GM23338 (cell line): ENCODE data around the gene CTXN3. TPM values are rescaled to one million over a fixed set of nuclear protein-coding genes. Genes with fewer than 3 reads are reported as not detected.

Experiments
- ATAC-seq: fragments of 200-7000 bp; cut with Tn5 transposase; 3 replicates; pipeline ENCODE4 v1.9.1; 2020
- DNase-seq: peaks from one replicate; pipeline ENCODE4 v3.0.0-alpha.2; 2015; ENCODE audit warnings: low spot score
- H2AFZ ChIP-seq: fragments of 200-600 bp; sonication (generic); 2 replicates; pipeline ENCODE4 v1.8.0; 2016; ENCODE audit warnings: antibody characterized with exemption, mild to moderate bottlenecking, moderate library complexity
- H3F3A ChIP-seq: fragments of 200-600 bp; sonication (generic); replicated peaks from 2 replicates; pipeline ENCODE4 v1.8.0; 2017; ENCODE audit warnings: antibody characterized with exemption, mixed run types, low read depth
- H3K27ac ChIP-seq: fragments of 200-600 bp; sonication (generic); 2 replicates; pipeline ENCODE4 v1.6.1; 2016; ENCODE audit warnings: low read depth
- H3K27me3 ChIP-seq: fragments of 200-600 bp; sonication (generic); 2 replicates; pipeline ENCODE4 v1.8.0; 2016; ENCODE audit warnings: mild to moderate bottlenecking, mixed run types, moderate library complexity; ENCODE audit not compliant: insufficient read depth
- H3K36me3 ChIP-seq: fragments of 200-600 bp; sonication (generic); 2 replicates; pipeline ENCODE4 v1.8.0; 2016; ENCODE audit warnings: mild to moderate bottlenecking; ENCODE audit not compliant: insufficient read depth
- H3K4me1 ChIP-seq: fragments of 200-600 bp; sonication (generic); 2 replicates; pipeline ENCODE4 v1.8.0; 2016; ENCODE audit warnings: mild to moderate bottlenecking, moderate library complexity; ENCODE audit not compliant: insufficient read depth
- H3K4me2 ChIP-seq: fragments of 200-600 bp; sonication (generic); 2 replicates; pipeline ENCODE4 v1.7.1; 2017; ENCODE audit warnings: mixed run types
- H3K4me3 ChIP-seq: fragments of 200-600 bp; sonication (generic); 2 replicates; pipeline ENCODE4 v1.6.1; 2016; ENCODE audit warnings: mixed run types
- H3K79me2 ChIP-seq: fragments of 200-600 bp; sonication (generic); replicated peaks from 2 replicates; pipeline ENCODE4 v1.8.0; 2017; ENCODE audit warnings: mild to moderate bottlenecking; ENCODE audit not compliant: insufficient read depth
- H3K9me2 ChIP-seq: fragments of 200-600 bp; sonication (generic); 2 replicates; pipeline ENCODE4 v1.8.0; 2017; ENCODE audit not compliant: insufficient read depth
- H4K20me1 ChIP-seq: fragments of 200-600 bp; sonication (generic); replicated peaks from 2 replicates; pipeline ENCODE4 v1.8.0; 2017; ENCODE audit warnings: mild to moderate bottlenecking; ENCODE audit not compliant: insufficient read depth
- H3K27ac Mint-ChIP-seq: 2 replicates; pipeline ENCODE4 v1.8.0; 2020; ENCODE audit warnings: inconsistent platforms, mild to moderate bottlenecking, moderate library complexity, mixed read lengths
- H3K27me3 Mint-ChIP-seq: 3 replicates; pipeline ENCODE4 v1.8.0; 2022; ENCODE audit warnings: low read depth, mild to moderate bottlenecking, moderate library complexity, mixed read lengths, inconsistent platforms; ENCODE audit not compliant: insufficient read depth, poor library complexity
- H3K36me3 Mint-ChIP-seq: 3 replicates; pipeline ENCODE4 v1.8.0; 2021; ENCODE audit warnings: low read depth, mild to moderate bottlenecking, inconsistent platforms, moderate library complexity, mixed read lengths
- H3K4me1 Mint-ChIP-seq: 3 replicates; pipeline ENCODE4 v1.8.0; 2020; ENCODE audit warnings: mild to moderate bottlenecking, inconsistent platforms, mixed read lengths
- H3K4me3 Mint-ChIP-seq: 3 replicates; pipeline ENCODE4 v1.8.0; 2021; ENCODE audit warnings: moderate library complexity, mild to moderate bottlenecking, inconsistent platforms, mixed read lengths
- H3K9me3 Mint-ChIP-seq: 3 replicates; pipeline ENCODE4 v1.8.0; 2020; ENCODE audit warnings: moderate library complexity, mild to moderate bottlenecking, inconsistent platforms, mixed read lengths
- CREB1 ChIP-seq: fragments of 250-450 bp; sonication (Bioruptor Pico); IDR thresholded peaks from 2 replicates; pipeline ENCODE4 v1.5.0; 2020; ENCODE audit warnings: low read depth, mild to moderate bottlenecking, moderate library complexity
- CTCF ChIP-seq, 2 experiments: fragments of 200-600 bp in 1 of 2; sonication (generic) in 1 of 2; conservative IDR thresholded peaks; 2 replicates each; pipeline versions ENCODE4 v1.5.1 to v1.6.1; 2016 to 2017; ENCODE audit warnings: antibody characterized with exemption in 2 of 2, low read depth in 2 of 2, mild to moderate bottlenecking in 2 of 2, moderate library complexity in 1 of 2
- ETS1 ChIP-seq: IDR thresholded peaks from 2 replicates; pipeline ENCODE4 v1.6.1; 2016; ENCODE audit warnings: antibody characterized with exemption
- EZH2 ChIP-seq: fragments of 200-600 bp; sonication (generic); IDR thresholded peaks from one replicate; pipeline ENCODE4 v1.8.0; 2017; ENCODE audit warnings: antibody characterized with exemption, mild to moderate bottlenecking, low read depth; ENCODE audit not compliant: unreplicated experiment
- EZH2phosphoT487 ChIP-seq: fragments of 200-600 bp; sonication (generic); IDR thresholded peaks from one replicate; pipeline ENCODE4 v1.8.1; 2018; ENCODE audit warnings: antibody characterized with exemption; ENCODE audit not compliant: unreplicated experiment
- JUNB ChIP-seq: IDR thresholded peaks from one replicate; pipeline ENCODE4 v1.6.1; 2016; ENCODE audit warnings: antibody characterized with exemption; ENCODE audit not compliant: unreplicated experiment
- NANOG ChIP-seq: IDR thresholded peaks from 2 replicates; pipeline ENCODE4 v1.6.1; 2016; ENCODE audit warnings: antibody characterized with exemption, borderline replicate concordance
- POLR2AphosphoS5 ChIP-seq: IDR thresholded peaks from 2 replicates; pipeline ENCODE4 v1.6.1; 2016; ENCODE audit warnings: antibody characterized with exemption, low read depth
- REST ChIP-seq: IDR thresholded peaks from one replicate; pipeline ENCODE4 v1.6.1; 2018; ENCODE audit warnings: antibody characterized with exemption; ENCODE audit not compliant: unreplicated experiment
- STAT1 ChIP-seq: IDR thresholded peaks from one replicate; pipeline ENCODE4 v1.6.1; 2016; ENCODE audit warnings: antibody characterized with exemption; ENCODE audit not compliant: unreplicated experiment
- ZNF114 ChIP-seq: fragments of 250-450 bp; sonication (Bioruptor Pico); IDR thresholded peaks from 2 replicates; pipeline ENCODE4 v1.5.0; 2020; ENCODE audit warnings: mild to moderate bottlenecking, moderate library complexity
- ZNF331 ChIP-seq: fragments of 250-450 bp; sonication (Bioruptor Pico); IDR thresholded peaks from 2 replicates; pipeline ENCODE4 v1.5.0; 2020; ENCODE audit warnings: low read depth, mild to moderate bottlenecking, moderate library complexity
- ZNF462 ChIP-seq: fragments of 250-450 bp; sonication (Bioruptor Pico); IDR thresholded peaks from 2 replicates; pipeline ENCODE4 v1.5.0; 2020; ENCODE audit warnings: mild to moderate bottlenecking, moderate library complexity
- polyA plus RNA-seq: library from polyadenylated mRNA; unstranded; fragments of >200 nt; fragmentation: Nextera tagmentation; extraction: Ambion mirVana; gene quantifications from 2 replicates; pipeline ENCODE4 v1.2.1, GENCODE V29; 2016
- total RNA-seq: library from RNA; depleted of rRNA; stranded (reverse); fragments of >200 nt; shearing (Covaris generic); gene quantifications from 2 replicates; pipeline ENCODE4 v1.2.3, GENCODE V29; 2014

Gene CTXN3
- total and polyA plus RNA-seq, 2 experiments from 2014 or later = not detected

GRCh38 chr5:127664093-127664492 lies 15.2 kb downstream of the CTXN3 start:
- Histone ChIP-seq H3K36me3 (no peaks in the 10 kb centered on the region), H3K27me3 (no peaks in the 10 kb centered on the region), H4K20me1 (no peaks in the 10 kb centered on the region), H3K4me1 (peaks cover 7% of the 10 kb centered on the region; the same call in 1 of the 2 replicates), H3K27ac (no peak overlapping the region), H3K79me2 (no peaks in the 10 kb centered on the region), H3K9me2 (no peaks in the 10 kb centered on the region), H3F3A (no peaks in the 10 kb centered on the region), H3K4me3 (no peak overlapping the region), H2AFZ (no peak overlapping the region), H3K4me2 (no peak overlapping the region)
- H3K27ac Mint-ChIP-seq = no peak overlapping the region
- H3K4me3 Mint-ChIP-seq = no peak overlapping the region
- DNase-seq (no peak), ATAC-seq (no peak)
- H3K36me3 Mint-ChIP-seq = no peaks in the 10 kb centered on the region
- no peaks in the 10 kb centered on the region for H3K27me3 Mint-ChIP-seq
- TF ChIP-seq ZNF331 (no peak), CREB1 (CRISPR knock-in tag) (no peak), REST (no peak), EZH2 (no peak), CTCF (conservative IDR thresholded peaks at IDR 0.05; ENCODE audit: low read depth in 2 of 2) (no peak), JUNB (no peak), ZNF462 (CRISPR knock-in tag) (no peak), ETS1 (no peak), ZNF114 (no peak), EZH2phosphoT487 (no peak), NANOG (no peak), STAT1 (no peak), POLR2AphosphoS5 (no peak)
- no peaks in the 10 kb centered on the region for H3K9me3 Mint-ChIP-seq
- H3K4me1 Mint-ChIP-seq = peaks cover 10% of the 10 kb centered on the region
